GOT3 (cell line): Measurements from ENCODE around the gene OR1J2.

ENCODE experiments used
- DNase-seq: peaks from one replicate; lab custom pipeline; 2025; ENCODE audit warnings: mixed read lengths; lab: John Stamatoyannopoulos, UW

Gene OR1J2

DNA sequence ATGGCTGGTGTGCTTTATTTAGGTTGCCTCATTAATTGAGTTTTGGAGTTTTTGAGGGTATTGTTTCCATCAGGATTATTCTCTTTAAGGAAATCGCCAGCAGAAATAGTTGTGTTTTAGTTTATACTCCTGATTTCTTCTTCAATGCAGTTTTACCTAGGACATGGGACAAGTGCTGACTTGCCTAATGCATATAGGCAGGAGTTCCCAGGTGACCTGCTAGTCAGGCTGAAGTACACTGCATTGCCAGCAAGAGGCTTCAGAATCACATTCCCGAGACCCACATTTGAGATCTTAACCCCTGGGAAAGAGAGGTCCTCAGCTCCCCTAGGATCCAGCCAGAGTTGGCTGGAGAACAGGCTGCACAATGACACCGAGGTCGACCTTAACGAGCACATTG lies 40.8 kb downstream of the OR1J2 start:
- DNase-seq = no peak

DNA sequence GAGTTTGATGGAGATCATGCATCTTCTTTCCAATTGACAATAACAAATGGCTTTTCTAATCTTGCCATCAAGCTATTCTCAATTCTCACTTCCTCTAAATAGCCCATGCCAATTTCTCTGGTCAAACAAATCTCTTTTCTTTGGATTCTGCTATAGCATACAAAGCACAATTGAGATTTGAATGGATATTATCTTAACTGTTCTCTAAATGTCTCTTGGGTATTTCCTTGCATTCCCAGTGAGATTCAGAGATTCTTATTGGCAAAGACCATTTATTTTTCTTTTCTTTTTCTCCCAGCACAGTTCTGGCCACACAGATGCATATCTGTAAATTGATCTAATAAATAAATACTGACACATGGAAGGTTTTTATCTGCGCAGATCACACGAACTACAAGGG lies 42.2 kb downstream of the OR1J2 start, which contains the start of gene OR1N2:
Gene OR1N2 (plus strand): TSS at position 301 of the 400 bp plus-strand sequence. CDS start 100 bp downstream, outside the sequence.
- DNase-seq = no peak
